Inflammatory macrophage (primary cell): ENCODE data around the gene GEMIN5.

Source experiments
- DNase-seq, 2 donors: peaks; one replicate each; pipeline ENCODE4 v3.0.0-alpha.2; 2020 to 2022

The GEMIN5 gene

DNA sequence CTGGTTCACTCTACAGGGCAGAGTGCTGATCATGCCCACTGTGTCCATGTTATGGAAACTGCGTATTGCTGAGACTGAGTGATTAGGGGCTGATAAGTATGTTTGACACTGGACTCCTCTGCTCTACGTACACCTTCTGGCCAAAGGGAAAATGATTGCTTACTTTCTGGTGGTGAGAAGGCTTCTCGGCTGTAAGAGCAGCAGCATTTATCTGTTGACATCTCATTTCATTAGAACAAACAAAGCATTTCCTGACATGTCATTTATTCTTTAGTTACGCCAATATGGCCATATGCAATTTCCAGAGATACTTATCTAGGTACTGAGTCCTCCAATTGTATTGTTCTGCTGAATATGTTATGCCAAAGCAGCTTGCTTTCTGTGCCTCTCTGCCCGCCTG, 93.2 kb downstream of the GEMIN5 start:
- DNase-seq = no peak

DNA sequence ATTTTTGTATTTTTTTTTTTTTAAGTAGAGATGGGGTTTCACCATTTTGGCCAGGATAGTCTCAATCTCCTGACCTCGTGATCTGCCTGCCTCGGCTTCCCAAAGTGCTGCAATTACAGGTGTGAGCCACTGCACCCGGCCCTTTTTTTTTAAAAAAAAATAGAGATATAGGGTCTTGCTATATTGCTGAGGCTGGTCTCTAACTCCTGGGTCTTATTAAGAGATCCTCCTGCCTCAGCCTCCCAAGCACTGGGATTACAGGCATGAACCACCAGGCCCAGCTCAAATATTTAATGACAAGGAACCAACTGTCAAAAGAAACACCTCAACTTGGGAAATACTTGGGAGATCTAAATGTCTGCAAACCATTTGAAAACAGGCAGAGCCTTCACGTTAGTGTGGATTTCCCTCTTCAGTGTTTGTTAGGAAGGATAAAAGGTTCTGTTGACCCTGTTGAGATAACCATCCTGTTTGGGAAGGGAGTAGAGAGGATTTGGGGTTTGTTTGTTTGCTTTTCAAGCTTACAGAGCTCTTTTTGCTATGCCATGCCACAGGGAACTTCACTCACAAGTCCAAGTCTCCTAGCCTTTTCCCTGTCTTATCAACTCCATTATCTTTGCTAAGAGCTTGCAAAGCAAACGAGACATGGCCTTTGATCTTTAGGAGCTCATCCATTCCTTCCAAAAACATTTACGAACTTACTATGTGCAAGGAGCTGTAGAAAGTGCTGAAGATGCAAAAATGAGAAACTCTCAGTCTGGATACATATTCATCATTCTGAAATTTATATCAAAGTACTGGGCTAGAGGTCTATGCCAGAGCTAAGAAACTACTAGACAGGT, 95.1 kb downstream of the GEMIN5 start:
- no peak for DNase-seq

- no peak for DNase-seq
These were observed 96.7 kb downstream of the GEMIN5 start for GRCh38 chr5:154841273-154841661.

DNA sequence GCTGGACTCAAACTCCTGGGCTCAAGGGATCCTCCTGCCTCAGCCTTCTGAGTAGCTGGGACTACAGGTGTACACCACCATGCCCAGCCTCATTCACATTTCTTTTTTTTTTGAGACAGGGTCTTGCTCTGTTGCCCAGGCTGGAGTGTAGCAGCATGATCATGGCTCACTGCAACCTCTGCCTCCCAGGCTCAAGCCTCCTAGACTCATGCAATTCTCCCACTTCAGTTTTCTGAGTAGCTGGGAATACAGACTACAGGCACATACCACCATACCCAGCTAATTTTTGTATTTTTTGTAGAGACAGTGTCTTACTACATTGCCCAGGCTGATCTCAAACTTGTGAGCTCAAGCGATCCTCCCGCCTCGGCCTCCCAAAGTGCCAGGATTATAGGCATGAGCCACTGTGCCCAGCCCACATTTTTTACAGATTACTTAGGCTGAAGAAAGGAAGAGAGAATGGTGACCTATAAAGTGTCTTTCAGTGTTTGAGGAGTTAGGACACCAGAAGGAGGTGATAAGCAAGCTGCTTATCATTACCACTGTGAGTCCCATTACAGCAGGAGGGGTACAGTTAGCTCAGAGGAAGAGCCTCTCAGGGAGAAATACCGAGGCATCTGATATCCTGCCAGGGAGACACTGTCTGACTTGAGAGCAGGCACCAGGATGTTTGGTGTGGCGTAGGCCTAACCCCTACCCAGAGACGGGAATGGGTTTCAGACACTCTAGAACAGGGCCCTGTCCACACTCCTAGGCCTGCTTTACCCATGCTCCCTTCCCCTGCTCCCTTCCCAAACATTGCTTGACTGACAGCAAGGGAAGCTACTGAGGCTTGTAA, 97.4 kb downstream of the GEMIN5 start:
- DNase-seq = no peak
